Measurements from ENCODE around the gene RASA3. TPM values are rescaled to one million over a fixed set of nuclear protein-coding genes. Genes with fewer than 3 reads are reported as not detected.

RASA3 gene
- total and polyA plus RNA-seq, 2 donors (not counting 3 experiments of a cell fraction or from before 2014, with no cell fraction given), result 26.5 to 53.8 TPM

DNA sequence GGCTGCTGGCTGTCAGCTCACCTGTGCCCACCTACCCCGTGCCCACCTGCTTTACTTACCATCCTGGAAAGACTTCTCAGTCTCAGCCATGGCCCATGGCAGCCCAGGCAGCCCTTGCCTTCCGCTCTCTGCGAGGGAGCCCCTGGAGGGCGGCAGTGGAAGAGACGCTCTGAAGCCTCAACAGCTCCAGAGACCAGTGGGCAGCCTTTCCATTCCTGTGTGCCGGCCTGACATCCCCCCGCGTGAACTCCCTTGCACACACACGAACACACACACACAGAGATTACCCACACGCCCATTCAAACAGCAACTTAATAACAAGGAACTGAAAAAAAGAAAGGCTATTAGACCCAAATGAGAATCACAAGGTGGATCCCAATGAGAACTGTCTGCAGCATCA, 14.2 kb upstream of the RASA3 start:
- CTCF ChIA-PET, result interaction anchor here (1.0 to 1.4 kb wide), 2 partner anchors 65 to 80 kb away, joined by 4 to 6 read pairs; no protein-coding TSS in a partner anchor
- no peak overlapping the region for H3K9ac ChIP-seq (replicated peaks; ENCODE audit: extremely low read depth, insufficient read depth, low read length)

More for the DNA sequence above, 14.2 kb upstream of the RASA3 start:
- no peaks in the 10 kb centered on the region for H3K4me1 ChIP-seq (ENCODE audit: control insufficient read depth, extremely low read depth, insufficient read depth, low read length)
- intact Hi-C loops (cut with micrococcal nuclease) (no loop called here), dilution Hi-C loops (cut with MboI; ENCODE audit: extremely low pct_ligation_motif_present, low sequenced_read_pairs) (no loop called here)
- no peak overlapping the region for H3K4me2 ChIP-seq (ENCODE audit: insufficient read depth, low read length)
- no peaks in the 10 kb centered on the region for H4K20me1 ChIP-seq (replicated peaks; ENCODE audit: control insufficient read depth, extremely low read depth, insufficient read depth, low read length)
- no peak overlapping the region for H3K27ac ChIP-seq (ENCODE audit: insufficient read depth, low read depth, low read length)
- no peaks in the 10 kb centered on the region for H3K79me2 ChIP-seq (ENCODE audit: control insufficient read depth, insufficient read depth, low read length)
- BruUV-seq (replicated peaks), result no TSS peak
- H3K27me3 ChIP-seq (ENCODE audit: control insufficient read depth in 2 of 2, insufficient read depth in 2 of 2, low read length in 2 of 2), result peaks cover 0 to 3% of the 10 kb centered on the region in 2 experiments
- POLR2A ChIA-PET, result no interaction called here
- no peaks in the 10 kb centered on the region for H3K9me1 ChIP-seq (replicated peaks; ENCODE audit: control insufficient read depth, extremely low read depth, insufficient read depth, low read length)
- H3K4me3 ChIP-seq (replicated peaks in 1 of 3; ENCODE audit: insufficient read depth in 1 of 3, low read depth in 1 of 3, low read length in 3 of 3), result no peak overlapping the region
- FAIRE-seq, result no peak
- TF ChIP-seq CTCF (IDR thresholded peaks at IDR 0.05; ENCODE audit: extremely low read depth in 1 of 2, insufficient read depth in 1 of 2, low read depth in 1 of 2, low read length in 2 of 2), result peak in 1 of 2 donors; percentile 34
- no peak for TF ChIP-seq FOS (IDR thresholded peaks at IDR 0.05; ENCODE audit: borderline replicate concordance, insufficient read depth, low read length)
- TF ChIP-seq GATA2 (IDR thresholded peaks at IDR 0.05; ENCODE audit: insufficient read depth, insufficient read length, low read depth, low read length), result no peak
- TF ChIP-seq, protein P1, sequence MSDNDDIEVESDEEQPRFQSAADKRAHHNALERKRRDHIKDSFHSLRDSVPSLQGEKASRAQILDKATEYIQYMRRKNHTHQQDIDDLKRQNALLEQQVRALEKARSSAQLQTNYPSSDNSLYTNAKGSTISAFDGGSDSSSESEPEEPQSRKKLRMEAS (IDR thresholded peaks at IDR 0.05; ENCODE audit: insufficient read depth, insufficient read length), result no peak
- H3K9me3 ChIP-seq (replicated peaks; ENCODE audit: control insufficient read depth, insufficient read depth, low read length), result no peaks in the 10 kb centered on the region
- no peaks in the 10 kb centered on the region for H3K36me3 ChIP-seq (ENCODE audit: control insufficient read depth in 2 of 2, extremely low read depth in 1 of 2, insufficient read depth in 2 of 2, low read length in 2 of 2)
- no peak overlapping the region for H2AFZ ChIP-seq (ENCODE audit: low read depth, low read length)
- no peak for DNase-seq (ENCODE audit: low read depth, low spot score)

Data from endothelial cell of umbilical vein (primary cell).